C4-2B (cell line): ENCODE measurements around the gene PPT1.

Source experiments
- ZFX ChIP-seq: fragments of 450-650 bp; IDR thresholded peaks from 2 replicates; pipeline ENCODE4 v1.6.1; 2017
- TF ChIP-seq, protein P1 (sequence below): fragments of 450-650 bp; conservative IDR thresholded peaks from 2 replicates; pipeline ENCODE4 v1.5.1; 2017; ENCODE audit warnings: mild to moderate bottlenecking

DNA sequence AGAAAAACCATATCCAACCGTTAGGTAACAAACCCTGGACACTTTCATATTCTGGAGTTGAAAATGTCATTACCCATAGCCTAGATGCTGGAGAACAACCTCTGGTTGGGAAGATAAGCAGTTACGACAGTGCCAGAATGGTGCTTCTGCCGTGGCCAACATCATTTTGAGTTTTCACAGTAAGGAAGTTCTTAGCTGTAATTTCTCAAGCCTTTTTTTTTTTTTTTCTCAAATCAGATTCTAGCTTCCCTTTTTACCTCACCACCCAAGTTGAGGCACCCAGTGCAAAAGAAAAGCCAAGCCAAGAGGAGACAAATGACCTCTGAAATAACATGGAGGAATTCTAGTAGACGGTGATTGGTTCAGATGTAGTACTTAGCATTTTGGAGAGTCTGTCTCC lies 21.8 kb downstream of the PPT1 start:
- TF ChIP-seq, protein P1, sequence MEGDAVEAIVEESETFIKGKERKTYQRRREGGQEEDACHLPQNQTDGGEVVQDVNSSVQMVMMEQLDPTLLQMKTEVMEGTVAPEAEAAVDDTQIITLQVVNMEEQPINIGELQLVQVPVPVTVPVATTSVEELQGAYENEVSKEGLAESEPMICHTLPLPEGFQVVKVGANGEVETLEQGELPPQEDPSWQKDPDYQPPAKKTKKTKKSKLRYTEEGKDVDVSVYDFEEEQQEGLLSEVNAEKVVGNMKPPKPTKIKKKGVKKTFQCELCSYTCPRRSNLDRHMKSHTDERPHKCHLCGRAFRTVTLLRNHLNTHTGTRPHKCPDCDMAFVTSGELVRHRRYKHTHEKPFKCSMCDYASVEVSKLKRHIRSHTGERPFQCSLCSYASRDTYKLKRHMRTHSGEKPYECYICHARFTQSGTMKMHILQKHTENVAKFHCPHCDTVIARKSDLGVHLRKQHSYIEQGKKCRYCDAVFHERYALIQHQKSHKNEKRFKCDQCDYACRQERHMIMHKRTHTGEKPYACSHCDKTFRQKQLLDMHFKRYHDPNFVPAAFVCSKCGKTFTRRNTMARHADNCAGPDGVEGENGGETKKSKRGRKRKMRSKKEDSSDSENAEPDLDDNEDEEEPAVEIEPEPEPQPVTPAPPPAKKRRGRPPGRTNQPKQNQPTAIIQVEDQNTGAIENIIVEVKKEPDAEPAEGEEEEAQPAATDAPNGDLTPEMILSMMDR = no peak
- no peak for TF ChIP-seq ZFX
